ENCODE data around the gene MED27.

MED27 gene

GRCh38 chr9:131862261-131862660 is 217.4 kb downstream of the MED27 start:
- Histone ChIP-seq H3K9me2 (replicated peaks; ENCODE audit: low read depth, low read length) (no peaks in the 10 kb centered on the region), H3K4me2 (ENCODE audit: low read depth, low read length, poor library complexity, severe bottlenecking) (no peak overlapping the region), H3F3A (ENCODE audit: low read depth) (no peaks in the 10 kb centered on the region), H3K4me3 (ENCODE audit: low read length, poor library complexity, severe bottlenecking) (no peak overlapping the region), H4K20me1 (ENCODE audit: insufficient read depth, low read length, poor library complexity, severe bottlenecking) (no peaks in the 10 kb centered on the region), H3K27me3 (ENCODE audit: insufficient read depth, low read length, poor library complexity, severe bottlenecking) (no peaks in the 10 kb centered on the region), H2AFZ (ENCODE audit: low read length) (no peak overlapping the region), H3K36me3 (ENCODE audit: insufficient read depth, low read length) (peaks cover 21% of the 10 kb centered on the region; the same call in 1 of the 2 replicates), H3K4me1 (ENCODE audit: insufficient read depth, low read length, poor library complexity, severe bottlenecking) (no peaks in the 10 kb centered on the region), H3K79me2 (ENCODE audit: insufficient read depth, low read length) (no peaks in the 10 kb centered on the region), H3K9ac (ENCODE audit: low read depth, low read length, poor library complexity, severe bottlenecking) (no peak overlapping the region), H3K9me3 (ENCODE audit: insufficient read depth, low read depth, low read length) (no peaks in the 10 kb centered on the region)
- TF ChIP-seq EZH2phosphoT487 (IDR thresholded peaks at IDR 0.05; ENCODE audit: borderline replicate concordance) (no peak), CTCF (conservative IDR thresholded peaks at IDR 0.05; ENCODE audit: low read length) (no peak)

- no peak overlapping the region for H3K4me3 ChIP-seq (ENCODE audit: low read length, poor library complexity, severe bottlenecking)
- no peaks in the 10 kb centered on the region for H3K27me3 ChIP-seq (ENCODE audit: insufficient read depth, low read length, poor library complexity, severe bottlenecking)
- no peak overlapping the region for H3K9ac ChIP-seq (ENCODE audit: low read depth, low read length, poor library complexity, severe bottlenecking)
- H3K9me3 ChIP-seq (ENCODE audit: insufficient read depth, low read depth, low read length), result no peaks in the 10 kb centered on the region
- no peak for TF ChIP-seq CTCF (conservative IDR thresholded peaks at IDR 0.05; ENCODE audit: low read length)
- TF ChIP-seq EZH2phosphoT487 (IDR thresholded peaks at IDR 0.05; ENCODE audit: borderline replicate concordance), result no peak
- peaks cover 21% of the 10 kb centered on the region; the same call in 1 of the 2 replicates for H3K36me3 ChIP-seq (ENCODE audit: insufficient read depth, low read length)
- H3K79me2 ChIP-seq (ENCODE audit: insufficient read depth, low read length), result no peaks in the 10 kb centered on the region
- H3K4me1 ChIP-seq (ENCODE audit: insufficient read depth, low read length, poor library complexity, severe bottlenecking), result no peaks in the 10 kb centered on the region
- H4K20me1 ChIP-seq (ENCODE audit: insufficient read depth, low read length, poor library complexity, severe bottlenecking), result no peaks in the 10 kb centered on the region
- H3K9me2 ChIP-seq (replicated peaks; ENCODE audit: low read depth, low read length), result no peaks in the 10 kb centered on the region
- no peak overlapping the region for H2AFZ ChIP-seq (ENCODE audit: low read length)
- H3K4me2 ChIP-seq (ENCODE audit: low read depth, low read length, poor library complexity, severe bottlenecking), result no peak overlapping the region
- H3F3A ChIP-seq (ENCODE audit: low read depth), result no peaks in the 10 kb centered on the region
Measured at GRCh38 chr9:131860430-131860829, 219.2 kb downstream of the MED27 start.

GRCh38 chr9:131858147-131858546 is 221.5 kb downstream of the MED27 start:
- Histone ChIP-seq H3K4me2 (ENCODE audit: low read depth, low read length, poor library complexity, severe bottlenecking) (no peak overlapping the region), H3F3A (ENCODE audit: low read depth) (no peaks in the 10 kb centered on the region), H3K9me3 (ENCODE audit: insufficient read depth, low read depth, low read length) (no peaks in the 10 kb centered on the region), H3K4me3 (ENCODE audit: low read length, poor library complexity, severe bottlenecking) (no peak overlapping the region), H3K9me2 (replicated peaks; ENCODE audit: low read depth, low read length) (no peaks in the 10 kb centered on the region), H4K20me1 (ENCODE audit: insufficient read depth, low read length, poor library complexity, severe bottlenecking) (no peaks in the 10 kb centered on the region), H3K79me2 (ENCODE audit: insufficient read depth, low read length) (no peaks in the 10 kb centered on the region), H3K9ac (ENCODE audit: low read depth, low read length, poor library complexity, severe bottlenecking) (no peak overlapping the region), H3K36me3 (ENCODE audit: insufficient read depth, low read length) (peaks cover 21% of the 10 kb centered on the region; the same call in 1 of the 2 replicates), H3K27me3 (ENCODE audit: insufficient read depth, low read length, poor library complexity, severe bottlenecking) (no peaks in the 10 kb centered on the region), H3K4me1 (ENCODE audit: insufficient read depth, low read length, poor library complexity, severe bottlenecking) (no peaks in the 10 kb centered on the region), H2AFZ (ENCODE audit: low read length) (no peak overlapping the region)
- no peak for TF ChIP-seq EZH2phosphoT487 (IDR thresholded peaks at IDR 0.05; ENCODE audit: borderline replicate concordance)
- no peak for TF ChIP-seq CTCF (conservative IDR thresholded peaks at IDR 0.05; ENCODE audit: low read length)
